Astrocyte (in vitro differentiated cells and primary cell): Measurements from ENCODE around the gene ARHGAP24.

Source experiments
- EZH2 ChIP-seq: IDR thresholded peaks from 2 replicates; pipeline ENCODE4 v1.6.1; 2012; ENCODE audit warnings: mild to moderate bottlenecking, low read length, inconsistent platforms; ENCODE audit not compliant: insufficient read depth
- TF ChIP-seq, protein P1 (sequence below): IDR thresholded peaks from 2 replicates; pipeline ENCODE4 v1.5.1; 2011; ENCODE audit warnings: low read depth, mild to moderate bottlenecking, inconsistent platforms, low read length, moderate library complexity; ENCODE audit not compliant: insufficient read depth

DNA sequence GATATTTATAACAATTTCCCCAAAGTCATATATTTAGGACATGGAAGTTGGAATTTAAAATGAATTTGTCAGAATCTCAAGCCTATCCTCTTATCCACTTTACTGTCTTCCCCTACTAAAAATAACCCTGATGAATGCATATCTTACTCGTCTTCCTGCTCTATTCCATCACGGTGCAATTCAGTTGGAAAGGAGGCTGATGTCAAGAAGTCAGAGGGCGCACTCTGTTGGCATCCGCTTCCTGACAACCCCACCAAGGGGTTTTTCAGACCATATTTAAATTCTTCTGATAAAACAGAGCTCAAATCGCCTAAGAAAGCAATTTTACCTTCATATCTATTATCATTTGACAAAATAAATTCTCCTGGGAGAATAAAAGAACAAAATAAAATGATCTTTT, 233.5 kb downstream of the ARHGAP24 start:
- TF ChIP-seq, protein P1, sequence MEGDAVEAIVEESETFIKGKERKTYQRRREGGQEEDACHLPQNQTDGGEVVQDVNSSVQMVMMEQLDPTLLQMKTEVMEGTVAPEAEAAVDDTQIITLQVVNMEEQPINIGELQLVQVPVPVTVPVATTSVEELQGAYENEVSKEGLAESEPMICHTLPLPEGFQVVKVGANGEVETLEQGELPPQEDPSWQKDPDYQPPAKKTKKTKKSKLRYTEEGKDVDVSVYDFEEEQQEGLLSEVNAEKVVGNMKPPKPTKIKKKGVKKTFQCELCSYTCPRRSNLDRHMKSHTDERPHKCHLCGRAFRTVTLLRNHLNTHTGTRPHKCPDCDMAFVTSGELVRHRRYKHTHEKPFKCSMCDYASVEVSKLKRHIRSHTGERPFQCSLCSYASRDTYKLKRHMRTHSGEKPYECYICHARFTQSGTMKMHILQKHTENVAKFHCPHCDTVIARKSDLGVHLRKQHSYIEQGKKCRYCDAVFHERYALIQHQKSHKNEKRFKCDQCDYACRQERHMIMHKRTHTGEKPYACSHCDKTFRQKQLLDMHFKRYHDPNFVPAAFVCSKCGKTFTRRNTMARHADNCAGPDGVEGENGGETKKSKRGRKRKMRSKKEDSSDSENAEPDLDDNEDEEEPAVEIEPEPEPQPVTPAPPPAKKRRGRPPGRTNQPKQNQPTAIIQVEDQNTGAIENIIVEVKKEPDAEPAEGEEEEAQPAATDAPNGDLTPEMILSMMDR, result no peak
- TF ChIP-seq EZH2, result no peak
